Activated CD8-positive, alpha-beta T cell treated with anti-CD3 and anti-CD28 coated beads for 36 hours (primary cell): ENCODE measurements around the gene TLE2. TPM values are rescaled to one million over a fixed set of nuclear protein-coding genes. Genes with fewer than 3 reads are reported as not detected.
"Not testable (repeated sequence)": the region's sequence is repeated elsewhere in the genome, so short reads cannot be mapped to it uniquely, and the experiment has no call there.

Source experiments
- ATAC-seq: fragments of 200-7000 bp; cut with Tn5 transposase; one replicate; pipeline ENCODE4 v1.10.0; 2021; ENCODE audit warnings: mild to moderate bottlenecking, moderate library complexity
- CTCF ChIA-PET: fragments of 350-600 bp; sonication (Branson Sonifier 250); formaldehyde crosslinking; loops from one replicate; lab custom pipeline; 2021; ENCODE audit warnings: antibody characterized with exemption; lab: Charles Lee
- POLR2A ChIA-PET: fragments of 350-600 bp; sonication (Branson Sonifier 250); formaldehyde crosslinking; loops from one replicate; lab custom pipeline; 2021; ENCODE audit warnings: antibody characterized with exemption; lab: Charles Lee
- DNase-seq: peaks from one replicate; pipeline ENCODE4 v3.0.0-alpha.2; 2020
- H3K27ac Mint-ChIP-seq: one replicate; pipeline ENCODE4 v1.8.0; 2021; ENCODE audit warnings: mild to moderate bottlenecking, mixed read lengths
- H3K27me3 Mint-ChIP-seq: one replicate; pipeline ENCODE4 v1.8.0; 2021; ENCODE audit warnings: mixed read lengths
- H3K36me3 Mint-ChIP-seq: one replicate; pipeline ENCODE4 v1.8.0; 2021; ENCODE audit warnings: low read depth, mixed read lengths
- H3K4me1 Mint-ChIP-seq: one replicate; pipeline ENCODE4 v1.8.0; 2021; ENCODE audit warnings: low read depth, mixed read lengths
- H3K4me3 Mint-ChIP-seq: one replicate; pipeline ENCODE4 v1.8.0; 2021; ENCODE audit warnings: mild to moderate bottlenecking, moderate library complexity, mixed read lengths
- H3K9me3 Mint-ChIP-seq: one replicate; pipeline ENCODE4 v1.8.0; 2021; ENCODE audit warnings: mixed read lengths
- CTCF ChIP-seq: fragments of 200-600 bp; IDR thresholded peaks from one replicate; pipeline ENCODE4 v1.8.0; 2022; ENCODE audit warnings: antibody characterized with exemption, mild to moderate bottlenecking
- intact Hi-C: fragments of 100-400 bp; cut with micrococcal nuclease; formaldehyde crosslinking; loops from one replicate; pipeline ENCODE4 v1.10.0; 2022
- total RNA-seq, 2 experiments: library from RNA; stranded (reverse); gene quantifications; one replicate each; pipeline ENCODE4 v1.2.3, GENCODE V29; 2021

The TLE2 gene
- total RNA-seq, 2 experiments from 2014 or later = 2.8 to 3.0 TPM

GRCh38 chr19:2970201-2970835 is 58.8 kb downstream of the TLE2 start:
- intact Hi-C loops = no loop called here
- ChIA-PET POLR2A (no interaction called here), CTCF (interaction anchor here (1.4 to 2.1 kb wide), 2 partner anchors 82 to 134 kb away, joined by 3 to 8 read pairs; no protein-coding TSS in a partner anchor)
- Mint-ChIP-seq H3K9me3 (no peaks in the 10 kb centered on the region), H3K4me3 (no peak overlapping the region), H3K27ac (no peak overlapping the region), H3K27me3 (peaks cover 5% of the 10 kb centered on the region), H3K36me3 (no peaks in the 10 kb centered on the region), H3K4me1 (peaks cover 5% of the 10 kb centered on the region)
- no peak for ATAC-seq
- no peak for TF ChIP-seq CTCF
- DNase-seq = no peak

GRCh38 chr19:2969104-2969504 is 60.0 kb downstream of the TLE2 start:
- Mint-ChIP-seq H3K27ac (no peak overlapping the region), H3K9me3 (no peaks in the 10 kb centered on the region), H3K36me3 (no peaks in the 10 kb centered on the region), H3K4me1 (no peaks in the 10 kb centered on the region), H3K4me3 (no peak overlapping the region), H3K27me3 (no peaks in the 10 kb centered on the region)
- ChIA-PET POLR2A (interaction anchor here (0.8 kb wide), 1 partner anchor 128 kb away, joined by 3 read pairs; no protein-coding TSS in a partner anchor), CTCF (interaction anchor here (2.0 to 2.1 kb wide), 2 partner anchors 18 to 140 kb away, joined by 5 to 10 read pairs; no protein-coding TSS in a partner anchor)
- intact Hi-C loops = loop anchor here (10.0 kb wide), 1 partner anchor 136 kb away; no protein-coding TSS in a partner anchor
- no peak for TF ChIP-seq CTCF
- ATAC-seq = no peak
- DNase-seq = no peak

DNA sequence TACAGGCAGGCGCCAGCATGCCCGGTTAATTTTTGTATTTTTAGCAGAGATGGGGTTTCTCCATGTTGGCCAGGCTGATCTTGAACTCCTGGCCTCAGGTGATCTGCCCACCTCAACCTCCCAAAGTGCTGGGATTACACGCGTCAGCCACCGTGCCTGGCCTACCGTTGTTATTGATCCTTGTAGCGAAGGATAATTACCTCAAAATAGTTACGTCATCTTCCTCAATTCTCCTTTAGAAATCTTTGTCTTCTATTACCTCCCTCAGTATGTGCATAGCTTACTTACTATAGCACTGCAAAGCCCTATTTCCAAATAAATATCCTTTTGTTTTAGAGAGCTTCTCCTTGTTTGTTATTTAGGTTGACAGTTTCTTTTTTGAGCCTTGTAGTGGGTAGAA is 61.1 kb downstream of the TLE2 start:
- no peak overlapping the region for H3K4me3 Mint-ChIP-seq
- TF ChIP-seq CTCF = no peak
- H3K36me3 Mint-ChIP-seq = no peaks in the 10 kb centered on the region
- POLR2A ChIA-PET = interaction anchor here (0.6 kb wide), 1 partner anchor 413 kb away, joined by 3 read pairs; no protein-coding TSS in a partner anchor
- CTCF ChIA-PET = interaction anchor here (1.1 to 2.1 kb wide), 4 partner anchors 17 to 177 kb away, joined by 3 to 10 read pairs (median 4); no protein-coding TSS in a partner anchor
- no peaks in the 10 kb centered on the region for H3K4me1 Mint-ChIP-seq
- H3K27ac Mint-ChIP-seq = no peak overlapping the region
- no peak for ATAC-seq
- no peaks in the 10 kb centered on the region for H3K27me3 Mint-ChIP-seq
- intact Hi-C loops = loop anchor here (10.0 kb wide), 1 partner anchor 137 kb away; no protein-coding TSS in a partner anchor
- no peaks in the 10 kb centered on the region for H3K9me3 Mint-ChIP-seq
- DNase-seq = no peak

DNA sequence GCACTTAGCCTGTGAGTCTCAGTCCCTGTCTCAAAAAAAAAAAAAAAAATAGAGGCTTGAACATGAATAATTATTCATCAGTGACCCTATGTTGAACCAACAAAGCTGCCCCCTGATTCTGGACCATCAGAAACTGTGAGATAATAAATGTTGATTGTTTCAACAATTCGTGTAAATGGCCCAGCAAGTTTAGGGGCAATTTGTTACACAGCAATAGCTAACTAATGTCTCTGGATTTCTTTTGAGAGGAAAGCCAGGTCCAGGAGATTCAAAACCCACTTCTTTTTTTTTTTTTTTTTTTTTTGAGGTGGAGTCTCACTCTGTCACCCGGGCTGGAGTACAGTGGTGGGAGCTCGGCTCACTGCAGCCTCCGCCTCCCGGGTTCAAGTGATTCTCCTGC is 64.2 kb downstream of the TLE2 start:
- Mint-ChIP-seq H3K4me1 (peaks cover 3% of the 10 kb centered on the region), H3K27me3 (no peaks in the 10 kb centered on the region), H3K36me3 (no peaks in the 10 kb centered on the region), H3K9me3 (no peaks in the 10 kb centered on the region), H3K4me3 (no peak overlapping the region), H3K27ac (no peak overlapping the region)
- ChIA-PET POLR2A (no interaction called here), CTCF (interaction anchor here (2.1 to 2.7 kb wide), 2 partner anchors 14 to 140 kb away, joined by 7 to 21 read pairs; no protein-coding TSS in a partner anchor)
- no peak for DNase-seq
- ATAC-seq = no peak
- no peak for TF ChIP-seq CTCF
- intact Hi-C loops = loop anchor here (10.0 kb wide), 1 partner anchor 140 kb away; no protein-coding TSS in a partner anchor

DNA sequence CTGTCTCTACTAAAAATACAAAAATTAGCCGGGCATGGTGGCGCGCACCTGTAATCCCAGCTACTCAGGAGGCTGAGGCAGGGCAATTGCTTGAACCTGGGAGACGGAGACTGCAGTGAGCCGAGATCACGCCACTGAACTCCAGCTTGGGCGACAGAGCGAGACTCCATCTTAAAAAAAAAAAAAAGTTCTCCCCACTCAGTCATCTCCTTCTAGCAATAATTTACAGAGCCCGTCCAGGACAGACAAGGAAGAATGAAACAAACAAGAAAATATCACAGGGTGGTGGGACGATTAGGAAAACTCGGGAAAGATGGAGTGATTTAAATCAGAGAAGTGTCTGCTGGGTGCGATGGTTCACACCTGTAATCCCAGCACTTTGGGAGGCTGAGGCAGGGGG is 65.4 kb downstream of the TLE2 start:
- H3K27ac Mint-ChIP-seq, H3K27me3 Mint-ChIP-seq, H3K36me3 Mint-ChIP-seq, POLR2A ChIA-PET, H3K4me1 Mint-ChIP-seq, DNase-seq, H3K4me3 Mint-ChIP-seq, ATAC-seq, H3K9me3 Mint-ChIP-seq: not testable (repeated sequence)
- intact Hi-C loops = loop anchor here (10.0 kb wide), 1 partner anchor 141 kb away; no protein-coding TSS in a partner anchor
- CTCF ChIA-PET = interaction anchor here (1.5 to 3.2 kb wide), 8 partner anchors 13 to 162 kb away, joined by 3 to 20 read pairs (median 12); partner anchors contain the start of gene TLE6
